Fibroblast of lung (primary cell): Measurements from ENCODE around the gene KRT82.

Source experiments
- EZH2 ChIP-seq: IDR thresholded peaks from 2 replicates; pipeline ENCODE4 v1.5.1; 2012; ENCODE audit warnings: low read length, control low read depth, mild to moderate bottlenecking; ENCODE audit errors: missing control alignments
- TF ChIP-seq, protein P1 (sequence below), 2 donors: IDR thresholded peaks in 1 of 2; conservative IDR thresholded peaks in 1 of 2; 1 replicate in 1 of 2; 2 replicates in 1 of 2; pipeline ENCODE4 v1.5.1; 2011 to 2012; ENCODE audit warnings: low read length in 2 of 2, control low read depth in 1 of 2, inconsistent platforms in 1 of 2, low read depth in 1 of 2, mild to moderate bottlenecking in 1 of 2

DNA sequence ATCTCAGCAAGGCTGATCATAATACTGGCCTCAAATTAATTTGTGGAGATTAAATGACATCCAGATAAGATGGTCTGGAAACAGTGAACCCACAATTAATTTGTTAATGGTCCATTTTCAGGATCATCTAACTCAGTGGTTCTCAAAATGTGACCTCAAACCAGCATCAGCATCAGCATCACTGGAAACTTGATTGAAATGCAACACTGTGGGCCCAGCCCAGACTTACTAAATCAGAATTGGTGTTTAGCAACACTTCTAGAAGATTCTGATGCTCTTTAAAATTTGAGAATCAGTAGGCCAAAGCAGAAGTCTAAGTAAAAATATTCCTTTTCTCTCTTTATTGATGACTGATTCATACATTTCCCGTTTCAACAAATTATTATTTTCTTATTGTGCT, 10.7 kb upstream of the KRT82 start:
- TF ChIP-seq, protein P1, sequence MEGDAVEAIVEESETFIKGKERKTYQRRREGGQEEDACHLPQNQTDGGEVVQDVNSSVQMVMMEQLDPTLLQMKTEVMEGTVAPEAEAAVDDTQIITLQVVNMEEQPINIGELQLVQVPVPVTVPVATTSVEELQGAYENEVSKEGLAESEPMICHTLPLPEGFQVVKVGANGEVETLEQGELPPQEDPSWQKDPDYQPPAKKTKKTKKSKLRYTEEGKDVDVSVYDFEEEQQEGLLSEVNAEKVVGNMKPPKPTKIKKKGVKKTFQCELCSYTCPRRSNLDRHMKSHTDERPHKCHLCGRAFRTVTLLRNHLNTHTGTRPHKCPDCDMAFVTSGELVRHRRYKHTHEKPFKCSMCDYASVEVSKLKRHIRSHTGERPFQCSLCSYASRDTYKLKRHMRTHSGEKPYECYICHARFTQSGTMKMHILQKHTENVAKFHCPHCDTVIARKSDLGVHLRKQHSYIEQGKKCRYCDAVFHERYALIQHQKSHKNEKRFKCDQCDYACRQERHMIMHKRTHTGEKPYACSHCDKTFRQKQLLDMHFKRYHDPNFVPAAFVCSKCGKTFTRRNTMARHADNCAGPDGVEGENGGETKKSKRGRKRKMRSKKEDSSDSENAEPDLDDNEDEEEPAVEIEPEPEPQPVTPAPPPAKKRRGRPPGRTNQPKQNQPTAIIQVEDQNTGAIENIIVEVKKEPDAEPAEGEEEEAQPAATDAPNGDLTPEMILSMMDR (conservative IDR thresholded peaks at IDR 0.05 in 1 of 2, IDR thresholded peaks at IDR 0.05 in 1 of 2; ENCODE audit: low read depth in 1 of 2, low read length in 2 of 2): no peak
- TF ChIP-seq EZH2: no peak
